Measurements from ENCODE around the gene RGS3.
A peak's percentile ranks its signal among the peaks of the same experiment; 100 is the strongest.

Gene RGS3

DNA sequence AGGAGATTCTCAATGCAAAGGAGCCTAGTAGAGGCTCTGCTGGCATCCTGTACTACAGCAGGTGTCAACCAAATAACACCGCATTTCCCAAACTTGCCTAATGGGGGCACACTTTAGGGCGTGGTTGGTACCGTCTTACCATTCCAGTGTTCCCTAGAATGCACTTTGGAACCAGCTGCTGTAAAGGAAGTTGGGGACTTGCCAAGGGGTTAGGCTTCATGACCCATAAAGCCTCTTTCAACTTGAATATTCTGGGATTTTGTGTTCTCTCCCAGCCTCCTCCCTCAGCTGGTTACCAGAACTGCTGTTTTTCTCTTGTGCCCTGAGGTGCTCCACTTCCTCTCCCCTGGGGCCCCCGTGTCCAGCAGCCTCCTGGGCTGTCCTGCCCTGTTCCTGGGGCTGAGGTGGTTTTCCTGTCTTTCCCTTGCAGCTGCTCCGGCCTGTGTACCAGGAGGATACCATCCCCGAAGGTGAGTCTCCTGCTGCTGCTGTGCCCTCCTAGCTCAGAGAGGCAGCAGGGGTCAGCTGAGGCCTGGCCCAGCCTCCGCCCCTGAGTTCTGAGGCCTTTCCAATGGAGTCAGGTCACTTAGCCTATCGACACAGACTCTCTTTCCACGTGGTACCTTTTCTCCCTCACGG, 44.7 kb downstream of the RGS3 start:
- DNase-seq (ENCODE audit: low read depth): no peak

DNA sequence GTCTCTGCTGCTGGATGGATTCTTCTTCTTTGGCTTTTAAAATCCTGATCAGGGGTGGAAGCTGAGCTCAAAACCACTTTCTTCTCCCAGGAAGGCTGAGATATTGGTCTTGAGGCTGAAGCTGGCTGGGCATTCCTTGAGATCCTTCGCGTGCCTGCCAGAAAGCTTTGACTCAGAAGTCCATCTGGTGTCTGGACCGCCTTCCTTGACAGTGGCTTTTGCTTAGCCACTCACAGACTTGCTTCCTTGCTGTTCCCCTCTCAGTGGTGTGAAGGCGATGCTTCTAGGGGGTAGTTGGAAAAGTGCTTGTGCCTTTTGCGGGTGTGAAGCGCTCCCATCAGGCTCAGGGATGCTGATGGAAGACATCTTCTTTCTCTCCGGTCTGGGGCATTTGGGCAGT, 45.9 kb downstream of the RGS3 start:
- DNase-seq (ENCODE audit: low read depth): no peak
- TF ChIP-seq, protein P1, sequence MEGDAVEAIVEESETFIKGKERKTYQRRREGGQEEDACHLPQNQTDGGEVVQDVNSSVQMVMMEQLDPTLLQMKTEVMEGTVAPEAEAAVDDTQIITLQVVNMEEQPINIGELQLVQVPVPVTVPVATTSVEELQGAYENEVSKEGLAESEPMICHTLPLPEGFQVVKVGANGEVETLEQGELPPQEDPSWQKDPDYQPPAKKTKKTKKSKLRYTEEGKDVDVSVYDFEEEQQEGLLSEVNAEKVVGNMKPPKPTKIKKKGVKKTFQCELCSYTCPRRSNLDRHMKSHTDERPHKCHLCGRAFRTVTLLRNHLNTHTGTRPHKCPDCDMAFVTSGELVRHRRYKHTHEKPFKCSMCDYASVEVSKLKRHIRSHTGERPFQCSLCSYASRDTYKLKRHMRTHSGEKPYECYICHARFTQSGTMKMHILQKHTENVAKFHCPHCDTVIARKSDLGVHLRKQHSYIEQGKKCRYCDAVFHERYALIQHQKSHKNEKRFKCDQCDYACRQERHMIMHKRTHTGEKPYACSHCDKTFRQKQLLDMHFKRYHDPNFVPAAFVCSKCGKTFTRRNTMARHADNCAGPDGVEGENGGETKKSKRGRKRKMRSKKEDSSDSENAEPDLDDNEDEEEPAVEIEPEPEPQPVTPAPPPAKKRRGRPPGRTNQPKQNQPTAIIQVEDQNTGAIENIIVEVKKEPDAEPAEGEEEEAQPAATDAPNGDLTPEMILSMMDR (IDR thresholded peaks at IDR 0.05; ENCODE audit: low read depth, low read length, missing control alignments): no peak
- H3K4me3 ChIP-seq (ENCODE audit: low read depth, low read length): no peak overlapping the region

More for the DNA sequence above, 44.7 kb downstream of the RGS3 start:
- TF ChIP-seq, protein P1 (IDR thresholded peaks at IDR 0.05; ENCODE audit: low read depth, low read length, missing control alignments): peak; percentile 57
- H3K4me3 ChIP-seq (ENCODE audit: low read depth, low read length): no peak overlapping the region

DNA sequence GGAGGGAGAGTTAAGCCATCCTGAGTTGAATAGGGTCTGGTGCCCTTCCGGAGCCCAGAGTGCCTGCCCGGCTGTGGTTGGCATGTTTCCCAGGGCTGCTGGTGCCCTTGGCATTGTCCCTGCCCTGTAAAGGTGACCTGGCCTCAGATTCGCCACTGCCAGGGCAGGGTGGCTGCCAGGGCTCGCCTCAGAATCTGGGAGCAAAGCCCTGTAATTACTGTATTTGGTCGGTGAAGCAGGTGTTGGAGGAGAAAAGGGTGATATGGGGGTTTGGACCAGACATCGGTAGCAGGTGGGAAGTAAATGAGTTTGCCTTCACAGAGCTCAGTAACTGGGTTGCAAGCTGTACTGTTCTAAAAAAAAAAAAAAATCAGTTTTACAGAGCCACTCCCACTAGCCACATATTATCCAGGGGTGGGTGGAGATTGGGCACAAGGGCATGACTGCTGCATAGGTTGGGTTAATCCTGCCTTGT, 47.6 kb downstream of the RGS3 start:
- H3K4me3 ChIP-seq (ENCODE audit: low read depth, low read length): no peak overlapping the region
- TF ChIP-seq, protein P1 (IDR thresholded peaks at IDR 0.05; ENCODE audit: low read depth, low read length, missing control alignments): no peak

DNA sequence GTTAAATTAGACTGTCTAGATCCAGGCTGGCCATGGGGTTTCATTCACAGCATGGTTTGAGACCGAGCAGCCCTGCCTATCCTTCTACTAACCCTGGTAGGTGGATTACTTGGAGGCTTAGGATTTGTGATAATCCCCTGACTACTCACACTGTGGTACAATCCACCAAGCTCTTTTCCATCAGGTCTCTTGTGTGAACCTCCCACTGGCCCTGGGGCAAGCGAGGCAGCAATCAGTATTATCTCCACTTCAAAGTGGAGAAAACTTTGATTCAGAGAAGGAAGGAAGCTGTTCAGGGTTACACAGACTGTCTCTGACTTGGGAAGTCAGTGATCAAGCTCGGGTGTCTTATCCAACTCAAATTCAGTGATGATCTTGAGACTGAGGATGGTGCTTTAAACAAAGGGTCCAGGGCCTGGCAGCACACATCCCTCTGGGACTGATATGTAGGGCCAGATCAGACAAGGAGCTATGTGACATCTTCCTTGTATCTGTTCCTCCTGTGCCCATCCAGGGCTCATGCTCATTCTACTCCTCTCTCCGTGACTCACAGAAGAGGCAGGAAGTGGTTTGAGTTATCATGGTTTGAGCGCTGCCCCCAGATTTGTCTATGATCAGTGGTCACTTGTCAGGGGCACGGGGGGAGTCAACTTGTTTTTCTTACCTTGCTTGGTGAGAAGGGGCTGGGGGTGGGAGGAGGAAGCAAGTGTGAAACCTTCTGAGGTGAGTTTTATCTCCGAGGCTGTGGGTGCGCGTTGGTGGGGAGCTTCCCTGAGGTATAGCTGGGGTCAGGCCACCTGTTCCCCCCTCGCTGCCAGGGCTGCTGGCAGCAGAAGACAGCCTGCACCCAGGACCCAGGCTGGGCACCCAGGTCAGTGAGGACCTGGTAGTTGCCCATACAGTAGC, 48.6 kb downstream of the RGS3 start:
- no peak overlapping the region; the same call in 1 of the 2 replicates for H3K4me3 ChIP-seq (ENCODE audit: low read depth, low read length)
- DNase-seq (ENCODE audit: low read depth): peak; percentile 68
- TF ChIP-seq, protein P1 (IDR thresholded peaks at IDR 0.05; ENCODE audit: low read depth, low read length, missing control alignments): no peak

More for the DNA sequence above, 47.6 kb downstream of the RGS3 start:
- no peak for DNase-seq (ENCODE audit: low read depth)

DNA sequence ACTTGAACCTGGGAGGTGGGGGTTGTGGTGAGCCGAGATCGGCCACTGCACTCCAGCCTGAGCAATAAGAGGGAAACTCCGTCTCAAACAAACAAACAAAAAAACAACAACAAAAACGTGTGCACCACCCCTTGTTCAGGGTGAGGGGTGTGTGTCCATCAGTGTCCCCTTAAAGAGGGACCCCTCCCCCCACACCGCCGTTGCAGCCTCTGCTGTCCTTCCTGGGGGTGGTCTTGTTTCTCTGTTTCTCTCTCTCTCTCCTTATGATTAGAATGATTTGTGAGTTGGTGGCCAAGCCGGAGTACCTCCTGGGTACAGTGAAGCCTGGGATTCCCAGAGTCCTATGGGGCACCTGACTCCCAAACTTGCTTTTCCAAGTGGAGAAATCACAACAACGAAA, 49.6 kb downstream of the RGS3 start:
- no peak overlapping the region for H3K4me3 ChIP-seq (ENCODE audit: low read depth, low read length)
- DNase-seq (ENCODE audit: low read depth): no peak
- TF ChIP-seq, protein P1 (IDR thresholded peaks at IDR 0.05; ENCODE audit: low read depth, low read length, missing control alignments): no peak

DNA sequence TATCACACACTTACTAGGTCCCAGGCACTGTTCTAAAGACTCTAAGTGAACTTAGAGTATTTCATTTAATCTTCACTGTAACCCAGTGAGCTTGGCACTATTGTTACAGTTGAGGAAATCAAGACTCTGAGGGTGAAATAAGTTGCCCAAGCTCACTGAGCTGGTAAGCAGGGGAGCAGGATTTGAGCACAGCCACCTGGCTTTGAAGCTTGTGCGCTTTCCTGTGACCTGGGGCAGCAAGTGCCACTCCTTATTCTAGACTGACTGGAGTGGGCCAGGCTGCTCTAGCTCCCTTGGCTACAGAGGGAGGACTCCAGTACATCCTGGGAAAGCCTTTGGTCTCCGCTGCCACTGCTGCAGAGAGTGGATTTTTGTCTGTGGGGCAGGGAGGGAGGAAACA, 50.0 kb downstream of the RGS3 start:
- TF ChIP-seq, protein P1 (IDR thresholded peaks at IDR 0.05; ENCODE audit: low read depth, low read length, missing control alignments): no peak
- no peak overlapping the region for H3K4me3 ChIP-seq (ENCODE audit: low read depth, low read length)
- DNase-seq (ENCODE audit: low read depth): no peak

All from GM12864 (cell line).